Lung (tissue), 12 donors: ENCODE results near the gene LAMP5. TPM values are rescaled to one million over a fixed set of nuclear protein-coding genes. Genes with fewer than 3 reads are reported as not detected.

Experiments used
- ATAC-seq: fragments of 200-7000 bp; cut with Tn5 transposase; one replicate; pipeline ENCODE4 v1.9.1; 2020; ENCODE audit warnings: moderate number of reproducible peaks; ENCODE audit not compliant: insufficient read depth, low FRiP score
- DNase-seq, 3 donors: peaks; one replicate each; pipeline ENCODE4 v3.0.0-alpha.2; 2013 to 2017
- H3K27ac ChIP-seq, 2 donors: one replicate each; pipeline ENCODE4 v1.5.1; 2013; ENCODE audit warnings: mild to moderate bottlenecking in 2 of 2, moderate library complexity in 2 of 2, control low read depth in 1 of 2, inconsistent platforms in 1 of 2, low read depth in 1 of 2, low read length in 1 of 2
- H3K27me3 ChIP-seq, 3 donors: one replicate each; pipeline ENCODE4 v1.5.1; 2013; ENCODE audit warnings: low read length in 2 of 3; ENCODE audit not compliant: control insufficient read depth in 3 of 3, insufficient read depth in 3 of 3
- H3K36me3 ChIP-seq, 4 donors: one replicate each; pipeline ENCODE4 v1.5.1; 2013; ENCODE audit warnings: low read length in 4 of 4, mild to moderate bottlenecking in 1 of 4, moderate library complexity in 1 of 4; ENCODE audit not compliant: control insufficient read depth in 4 of 4, insufficient read depth in 4 of 4
- H3K4me1 ChIP-seq, 5 donors: one replicate each; pipeline ENCODE4 v1.5.1; 2013; ENCODE audit warnings: low read length in 5 of 5, mild to moderate bottlenecking in 2 of 5, moderate library complexity in 1 of 5; ENCODE audit not compliant: control insufficient read depth in 5 of 5, insufficient read depth in 5 of 5
- H3K4me3 ChIP-seq: one replicate; pipeline ENCODE4 v1.5.1; 2013; ENCODE audit warnings: mild to moderate bottlenecking, control low read depth, moderate library complexity
- H3K9ac ChIP-seq, 2 donors: one replicate each; pipeline ENCODE4 v1.5.1; 2013; ENCODE audit warnings: low read length in 2 of 2, control low read depth in 1 of 2; ENCODE audit not compliant: insufficient read depth in 1 of 2
- H3K9me3 ChIP-seq, 4 donors: one replicate each; pipeline ENCODE4 v1.5.1; 2013; ENCODE audit warnings: low read length in 3 of 4, mild to moderate bottlenecking in 1 of 4, moderate library complexity in 1 of 4; ENCODE audit not compliant: control insufficient read depth in 4 of 4, insufficient read depth in 3 of 4
- WGBS, 2 donors: extraction: QIAGEN DNeasy Blood & Tissue Kit; methylation state at CpG; one replicate each; pipeline ENCODE4 v1.1.7; 2013; 5-methylcytosine and 5-hydroxymethylcytosine counted together
- polyA plus RNA-seq, 2 donors: library from polyadenylated mRNA; stranded (reverse); fragments of 200-250 nt; gene quantifications; one replicate each; pipeline ENCODE4 v1.2.1, GENCODE V29; 2013
- total RNA-seq, 2 donors: library from RNA; depleted of rRNA in 1 of 2; stranded (reverse); fragments of >200 nt in 1 of 2; gene quantifications; one replicate each; pipeline ENCODE4 v1.2.1, GENCODE V29; 2014 to 2021
- TF ChIP-seq, protein P1 (sequence below): IDR thresholded peaks from 2 replicates; pipeline ENCODE4 v1.5.1; 2012; ENCODE audit warnings: mild to moderate bottlenecking; ENCODE audit errors: control extremely low read depth, extremely low read depth
- donor health status: control.
- donor health status: control.
- donor health status: Bipolar disorder and iron deficiency.
- donor health status: healthy.
- donor health status: DM: yes; HTN: yes; CAD: no.

Gene LAMP5
- total and polyA plus RNA-seq, 4 donors, result 0.06 to 3.3 (median 0.23) TPM

DNA sequence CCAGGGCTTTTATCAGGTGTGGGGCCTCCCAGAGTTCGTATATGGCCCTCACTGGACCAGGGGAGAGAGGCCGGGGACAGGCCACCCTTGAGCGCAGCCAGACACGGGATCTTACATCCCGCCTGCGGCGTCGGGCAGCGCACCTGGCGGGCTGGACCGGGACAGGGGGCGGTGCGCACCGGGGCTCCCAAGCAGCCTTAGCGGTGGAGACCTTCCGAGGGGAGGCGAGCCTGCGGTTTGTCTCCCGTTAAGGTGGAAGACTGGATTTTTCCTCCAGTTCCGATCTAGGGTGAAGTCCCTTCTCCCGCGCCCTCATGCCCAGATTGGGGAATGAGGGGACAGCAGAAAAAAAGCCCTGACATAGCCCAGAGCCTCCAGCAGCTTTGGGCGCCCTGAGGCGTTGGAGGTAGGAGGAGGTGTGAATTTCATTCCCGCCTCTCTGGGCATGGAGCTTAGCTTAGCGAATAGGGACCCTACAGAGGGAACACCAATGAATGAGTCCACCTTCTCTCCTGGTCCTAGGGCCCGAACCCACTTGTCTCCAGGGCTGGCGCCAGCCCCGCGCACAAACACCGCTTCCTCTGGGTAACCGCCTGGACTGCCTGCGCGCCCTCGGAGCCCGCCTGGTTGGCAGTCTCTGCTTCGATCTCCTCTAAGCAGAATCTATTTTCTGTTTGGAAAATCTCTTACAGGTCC is 6.7 kb upstream of the LAMP5 start:
- DNase-seq (no peak), ATAC-seq (no peak)
- 4 to 10% methylated on average over 36 to 37 of the region's 37 CpGs for WGBS, 2 donors
- H3K27ac ChIP-seq, result no peak overlapping the region
- peaks cover 0 to 7% (median 0%) of the 10 kb centered on the region in 4 donors for H3K9me3 ChIP-seq
- no peaks in the 10 kb centered on the region for H3K36me3 ChIP-seq
- TF ChIP-seq, protein P1, sequence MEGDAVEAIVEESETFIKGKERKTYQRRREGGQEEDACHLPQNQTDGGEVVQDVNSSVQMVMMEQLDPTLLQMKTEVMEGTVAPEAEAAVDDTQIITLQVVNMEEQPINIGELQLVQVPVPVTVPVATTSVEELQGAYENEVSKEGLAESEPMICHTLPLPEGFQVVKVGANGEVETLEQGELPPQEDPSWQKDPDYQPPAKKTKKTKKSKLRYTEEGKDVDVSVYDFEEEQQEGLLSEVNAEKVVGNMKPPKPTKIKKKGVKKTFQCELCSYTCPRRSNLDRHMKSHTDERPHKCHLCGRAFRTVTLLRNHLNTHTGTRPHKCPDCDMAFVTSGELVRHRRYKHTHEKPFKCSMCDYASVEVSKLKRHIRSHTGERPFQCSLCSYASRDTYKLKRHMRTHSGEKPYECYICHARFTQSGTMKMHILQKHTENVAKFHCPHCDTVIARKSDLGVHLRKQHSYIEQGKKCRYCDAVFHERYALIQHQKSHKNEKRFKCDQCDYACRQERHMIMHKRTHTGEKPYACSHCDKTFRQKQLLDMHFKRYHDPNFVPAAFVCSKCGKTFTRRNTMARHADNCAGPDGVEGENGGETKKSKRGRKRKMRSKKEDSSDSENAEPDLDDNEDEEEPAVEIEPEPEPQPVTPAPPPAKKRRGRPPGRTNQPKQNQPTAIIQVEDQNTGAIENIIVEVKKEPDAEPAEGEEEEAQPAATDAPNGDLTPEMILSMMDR, result no peak
- H3K9ac ChIP-seq, result no peak overlapping the region
- H3K4me1 ChIP-seq, result peaks cover 0 to 23% (median 2%) of the 10 kb centered on the region in 5 donors
- H3K4me3 ChIP-seq, result no peak overlapping the region
- H3K27me3 ChIP-seq, result peaks cover 15 to 82% (median 71%) of the 10 kb centered on the region in 3 donors

- Histone ChIP-seq H3K9ac (no peak overlapping the region), H3K27me3 (peaks cover 15 to 86% (median 76%) of the 10 kb centered on the region in 3 donors), H3K36me3 (no peaks in the 10 kb centered on the region), H3K27ac (no peak overlapping the region), H3K9me3 (peaks cover 0 to 6% (median 0%) of the 10 kb centered on the region in 4 donors), H3K4me3 (no peak overlapping the region), H3K4me1 (peaks cover 0 to 23% (median 2%) of the 10 kb centered on the region in 5 donors)
- WGBS, 2 donors, result 2 to 7% methylated on average over 23 of the region's 23 CpGs
- TF ChIP-seq, protein P1, result no peak
- ATAC-seq (no peak), DNase-seq (no peak)
Observed at GRCh38 chr20:9508240-9508661, 6.1 kb upstream of the LAMP5 start.

DNA sequence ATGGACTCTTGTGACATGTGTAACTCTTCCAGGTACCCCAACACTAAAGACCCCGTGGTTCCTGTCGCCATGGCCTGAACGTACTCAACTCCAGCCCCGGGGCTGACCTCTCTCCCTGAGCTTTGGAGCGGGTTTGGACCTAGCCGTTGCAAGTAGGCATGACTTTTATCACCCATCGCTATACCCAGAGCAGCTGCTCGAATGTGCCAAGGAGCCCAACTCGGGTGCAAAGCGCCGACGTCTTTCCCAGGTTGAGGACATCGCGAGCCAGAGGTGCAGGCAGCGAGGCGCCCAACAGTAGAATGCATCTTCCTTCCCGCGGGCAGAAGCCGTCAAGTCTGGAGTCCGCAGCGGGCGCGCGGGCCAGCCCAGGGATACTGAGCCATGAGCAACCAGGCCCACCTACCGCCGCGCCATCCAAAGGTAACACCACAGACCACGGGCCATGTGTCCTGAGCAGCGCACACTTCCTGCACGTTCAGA is 5.7 kb upstream of the LAMP5 start:
- Histone ChIP-seq H3K9ac (no peak overlapping the region), H3K27ac (no peak overlapping the region), H3K27me3 (peaks cover 15 to 87% (median 81%) of the 10 kb centered on the region in 3 donors), H3K9me3 (peaks cover 0 to 6% (median 0%) of the 10 kb centered on the region in 4 donors), H3K36me3 (no peaks in the 10 kb centered on the region), H3K4me3 (no peak overlapping the region), H3K4me1 (peaks cover 0 to 23% (median 2%) of the 10 kb centered on the region in 5 donors)
- TF ChIP-seq, protein P1, result no peak
- ATAC-seq (no peak), DNase-seq (no peak)
- WGBS, 2 donors, result 10 to 14% methylated on average over 30 of the region's 30 CpGs
